SK-N-SH treated with all-trans-retinoic acid at 6 μM for 48 hours (cell line): ENCODE measurements around the gene ADAM17.
A peak's percentile ranks its signal among the peaks of the same experiment; 100 is the strongest.

ENCODE experiments used
- ATAC-seq: fragments of 200-7000 bp; cut with Tn5 transposase; 3 replicates; pipeline ENCODE4 v1.9.1; 2020; ENCODE audit warnings: mild to moderate bottlenecking, moderate library complexity
- ARNTL ChIP-seq: fragments of 450-650 bp; formaldehyde crosslinking; IDR thresholded peaks from 2 replicates; pipeline ENCODE4 v1.5.0; 2020; ENCODE audit warnings: low read depth, mild to moderate bottlenecking, moderate library complexity, borderline replicate concordance
- BACH2 ChIP-seq: fragments of 250-450 bp; sonication (Bioruptor Pico); IDR thresholded peaks from 2 replicates; pipeline ENCODE4 v1.9.0; 2021; ENCODE audit warnings: mild to moderate bottlenecking, borderline replicate concordance
- GLIS3 ChIP-seq: fragments of 250-450 bp; sonication (Bioruptor Pico); IDR thresholded peaks from 2 replicates; pipeline ENCODE4 v1.5.0; 2020; ENCODE audit warnings: mild to moderate bottlenecking, moderate library complexity
- ISL1 ChIP-seq: fragments of 250-450 bp; sonication (Bioruptor Pico); IDR thresholded peaks from 2 replicates; pipeline ENCODE4 v2.1.2; 2022; ENCODE audit warnings: mild to moderate bottlenecking, moderate library complexity
- OSR1 ChIP-seq: fragments of 250-450 bp; sonication (Bioruptor Pico); IDR thresholded peaks from 2 replicates; pipeline ENCODE4 v1.8.0; 2022; ENCODE audit warnings: moderate library complexity, mild to moderate bottlenecking, inconsistent platforms
- RARB ChIP-seq: fragments of 250-450 bp; sonication (Bioruptor Pico); IDR thresholded peaks from 2 replicates; pipeline ENCODE4 v1.8.0; 2021; ENCODE audit warnings: mild to moderate bottlenecking, moderate library complexity
- TCF4 ChIP-seq: fragments of 250-450 bp; sonication (Bioruptor Pico); IDR thresholded peaks from 2 replicates; pipeline ENCODE4 v1.8.0; 2021; ENCODE audit warnings: mild to moderate bottlenecking, moderate library complexity, borderline replicate concordance
- TOX ChIP-seq: fragments of 250-450 bp; sonication (Bioruptor Pico); IDR thresholded peaks from 2 replicates; pipeline ENCODE4 v1.8.0; 2021; ENCODE audit warnings: mild to moderate bottlenecking, moderate library complexity, borderline replicate concordance
- TSHZ2 ChIP-seq: fragments of 250-450 bp; sonication (Bioruptor Pico); IDR thresholded peaks from 2 replicates; pipeline ENCODE4 v1.5.0; 2020; ENCODE audit warnings: mild to moderate bottlenecking, moderate library complexity
- ZC3H10 ChIP-seq: fragments of 250-450 bp; sonication (Bioruptor Pico); IDR thresholded peaks from 2 replicates; pipeline ENCODE4 v1.5.1; 2021; ENCODE audit warnings: mild to moderate bottlenecking, moderate library complexity
- ZFP30 ChIP-seq: fragments of 450-650 bp; formaldehyde crosslinking; IDR thresholded peaks from 2 replicates; pipeline ENCODE4 v1.5.0; 2022; ENCODE audit warnings: mild to moderate bottlenecking, moderate library complexity
- ZNF565 ChIP-seq: fragments of 450-650 bp; formaldehyde crosslinking; conservative IDR thresholded peaks from 2 replicates; pipeline ENCODE4 v1.5.0; 2020; ENCODE audit warnings: low read depth, mild to moderate bottlenecking, moderate library complexity
- ZNF8 ChIP-seq: fragments of 450-650 bp; formaldehyde crosslinking; IDR thresholded peaks from 2 replicates; pipeline ENCODE4 v1.5.0; 2020; ENCODE audit warnings: mild to moderate bottlenecking, moderate library complexity
- TF ChIP-seq, protein P1 (sequence below): fragments of 250-450 bp; sonication (Bioruptor Pico); IDR thresholded peaks from 2 replicates; pipeline ENCODE4 v1.5.1; 2020; ENCODE audit warnings: low read depth, mild to moderate bottlenecking, moderate library complexity
- TF ChIP-seq, protein P2 (sequence below): fragments of 250-450 bp; sonication (Bioruptor Pico); IDR thresholded peaks from 2 replicates; pipeline ENCODE4 v1.8.0; 2021; ENCODE audit warnings: low read depth, mild to moderate bottlenecking, moderate library complexity, borderline replicate concordance

ADAM17 gene

DNA sequence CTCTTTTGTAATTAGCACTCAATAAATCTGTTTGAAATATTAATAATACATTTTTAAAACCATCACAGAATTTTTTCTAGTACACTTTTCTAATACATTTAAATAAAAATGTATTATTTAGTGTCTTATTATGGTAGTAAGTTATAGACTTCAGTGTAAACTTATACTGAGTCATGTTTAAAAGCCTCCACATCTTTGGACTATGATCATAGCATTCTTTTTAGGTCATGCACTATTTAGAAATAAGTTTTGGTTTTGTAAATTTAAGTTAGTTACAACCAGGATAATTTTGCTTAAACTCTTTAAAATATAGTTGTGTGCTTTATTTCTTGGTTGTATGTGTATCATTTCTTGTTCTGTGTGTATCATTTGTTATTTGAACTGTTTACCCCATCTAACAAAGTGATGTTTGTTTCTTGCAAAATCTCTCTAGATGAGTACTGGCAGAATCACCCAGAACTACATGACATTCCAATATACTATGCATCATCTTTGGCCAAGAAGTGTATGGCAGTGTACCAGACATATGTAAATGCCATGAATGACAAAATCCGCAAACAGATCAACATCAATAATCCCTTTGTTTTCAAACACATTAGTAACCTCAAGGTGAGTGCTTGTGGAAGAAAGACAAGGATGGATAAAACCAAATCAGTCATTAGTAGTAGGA, 115.4 kb downstream of the ADAM17 start:
- ATAC-seq: no peak; the same call in 2 of the 3 replicates
- no peak; the same call in 1 of the 2 replicates for TF ChIP-seq ISL1 (CRISPR knock-in tag)
- TF ChIP-seq, protein P1, sequence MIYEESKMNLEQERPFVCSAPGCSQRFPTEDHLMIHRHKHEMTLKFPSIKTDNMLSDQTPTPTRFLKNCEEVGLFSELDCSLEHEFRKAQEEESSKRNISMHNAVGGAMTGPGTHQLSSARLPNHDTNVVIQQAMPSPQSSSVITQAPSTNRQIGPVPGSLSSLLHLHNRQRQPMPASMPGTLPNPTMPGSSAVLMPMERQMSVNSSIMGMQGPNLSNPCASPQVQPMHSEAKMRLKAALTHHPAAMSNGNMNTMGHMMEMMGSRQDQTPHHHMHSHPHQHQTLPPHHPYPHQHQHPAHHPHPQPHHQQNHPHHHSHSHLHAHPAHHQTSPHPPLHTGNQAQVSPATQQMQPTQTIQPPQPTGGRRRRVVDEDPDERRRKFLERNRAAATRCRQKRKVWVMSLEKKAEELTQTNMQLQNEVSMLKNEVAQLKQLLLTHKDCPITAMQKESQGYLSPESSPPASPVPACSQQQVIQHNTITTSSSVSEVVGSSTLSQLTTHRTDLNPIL: peak; percentile 53

GRCh38 chr2:9439536-9439935, 116.1 kb downstream of the ADAM17 start:
- no peak; the same call in 2 of the 3 replicates for ATAC-seq
- no peak for TF ChIP-seq ZNF565 (CRISPR knock-in tag)
- no peak for TF ChIP-seq TSHZ2 (CRISPR knock-in tag)
- TF ChIP-seq TOX: no peak
- no peak for TF ChIP-seq ZNF8
- no peak for TF ChIP-seq TCF4
- TF ChIP-seq, protein P2, sequence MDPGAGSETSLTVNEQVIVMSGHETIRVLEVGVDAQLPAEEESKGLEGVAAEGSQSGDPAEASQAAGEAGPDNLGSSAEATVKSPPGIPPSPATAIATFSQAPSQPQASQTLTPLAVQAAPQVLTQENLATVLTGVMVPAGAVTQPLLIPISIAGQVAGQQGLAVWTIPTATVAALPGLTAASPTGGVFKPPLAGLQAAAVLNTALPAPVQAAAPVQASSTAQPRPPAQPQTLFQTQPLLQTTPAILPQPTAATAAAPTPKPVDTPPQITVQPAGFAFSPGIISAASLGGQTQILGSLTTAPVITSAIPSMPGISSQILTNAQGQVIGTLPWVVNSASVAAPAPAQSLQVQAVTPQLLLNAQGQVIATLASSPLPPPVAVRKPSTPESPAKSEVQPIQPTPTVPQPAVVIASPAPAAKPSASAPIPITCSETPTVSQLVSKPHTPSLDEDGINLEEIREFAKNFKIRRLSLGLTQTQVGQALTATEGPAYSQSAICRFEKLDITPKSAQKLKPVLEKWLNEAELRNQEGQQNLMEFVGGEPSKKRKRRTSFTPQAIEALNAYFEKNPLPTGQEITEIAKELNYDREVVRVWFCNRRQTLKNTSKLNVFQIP (CRISPR knock-in tag): no peak
- no peak for TF ChIP-seq RARB (CRISPR knock-in tag)
- TF ChIP-seq ZFP30: no peak
- no peak for TF ChIP-seq GLIS3 (CRISPR knock-in tag)
- TF ChIP-seq, protein P1: no peak
- no peak for TF ChIP-seq ARNTL
- TF ChIP-seq BACH2: no peak
- TF ChIP-seq OSR1 (CRISPR knock-in tag): no peak
- TF ChIP-seq ISL1 (CRISPR knock-in tag): no peak
- no peak for TF ChIP-seq ZC3H10 (CRISPR knock-in tag)
